GM18858 (cell line): ENCODE measurements around the gene GUK1.
"Not testable (repeated sequence)": the region's sequence is repeated elsewhere in the genome, so short reads cannot be mapped to it uniquely, and the experiment has no call there.

Experiments used
- ATAC-seq: cut with Tn5 transposase; IDR thresholded peaks from one replicate; pipeline ENCODE4 v1.9.1; 2021; ENCODE audit not compliant: unreplicated experiment

The GUK1 gene

GRCh38 chr1:228161866-228162265 is 21.8 kb downstream of the GUK1 start:
- no peak for ATAC-seq

GRCh38 chr1:228162286-228163006 is 22.4 kb downstream of the GUK1 start:
- ATAC-seq: no peak

DNA sequence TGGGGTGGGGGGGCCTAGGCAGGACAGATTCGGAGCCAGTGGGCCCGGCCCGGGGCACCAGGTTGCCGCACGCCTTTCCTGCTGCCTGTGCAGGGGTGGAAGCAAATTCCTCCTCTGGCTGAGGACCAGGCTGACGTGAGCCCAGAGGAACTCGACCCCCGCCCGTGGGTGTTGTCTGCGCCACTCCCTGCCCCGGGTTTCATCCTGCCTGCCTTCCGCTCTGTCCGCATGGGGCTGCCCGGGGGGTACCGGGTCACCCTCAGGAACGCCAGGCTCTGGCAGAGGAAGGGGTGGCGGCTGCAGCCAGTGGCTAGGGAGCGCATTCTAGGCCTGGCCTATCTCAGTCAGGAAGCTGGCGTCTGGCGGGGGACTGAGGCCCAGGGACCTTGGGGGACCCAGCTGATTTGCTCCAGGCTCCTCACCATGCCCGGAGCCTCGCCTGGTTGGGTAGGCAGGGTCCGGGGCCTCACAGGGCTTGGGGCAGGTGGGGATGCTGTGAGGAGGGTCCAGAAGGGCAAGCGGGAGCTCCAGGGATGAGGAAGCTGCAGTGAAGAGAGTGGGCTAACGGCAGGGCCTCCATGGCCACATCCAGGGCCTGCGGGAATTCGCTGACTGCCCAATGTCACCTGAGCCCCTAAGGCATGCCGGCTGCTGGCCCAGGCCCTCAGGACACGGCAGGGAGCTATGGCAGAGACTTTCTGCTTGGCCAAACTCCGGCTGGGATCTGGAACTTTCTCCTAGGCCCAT is 23.1 kb downstream of the GUK1 start:
- ATAC-seq: no peak

- no peak for ATAC-seq
These were observed 23.9 kb downstream of the GUK1 start for GRCh38 chr1:228163776-228164519.

GRCh38 chr1:228164561-228165371 is 24.7 kb downstream of the GUK1 start:
- ATAC-seq: peak; percentile 1

GRCh38 chr1:228165372-228166169 is 25.5 kb downstream of the GUK1 start, which contains the start of gene IBA57:
Gene IBA57 (plus strand): TSS chr1:228165804. CDS start chr1:228165817, 13 bp downstream.
- ATAC-seq: peak; percentile 79

DNA sequence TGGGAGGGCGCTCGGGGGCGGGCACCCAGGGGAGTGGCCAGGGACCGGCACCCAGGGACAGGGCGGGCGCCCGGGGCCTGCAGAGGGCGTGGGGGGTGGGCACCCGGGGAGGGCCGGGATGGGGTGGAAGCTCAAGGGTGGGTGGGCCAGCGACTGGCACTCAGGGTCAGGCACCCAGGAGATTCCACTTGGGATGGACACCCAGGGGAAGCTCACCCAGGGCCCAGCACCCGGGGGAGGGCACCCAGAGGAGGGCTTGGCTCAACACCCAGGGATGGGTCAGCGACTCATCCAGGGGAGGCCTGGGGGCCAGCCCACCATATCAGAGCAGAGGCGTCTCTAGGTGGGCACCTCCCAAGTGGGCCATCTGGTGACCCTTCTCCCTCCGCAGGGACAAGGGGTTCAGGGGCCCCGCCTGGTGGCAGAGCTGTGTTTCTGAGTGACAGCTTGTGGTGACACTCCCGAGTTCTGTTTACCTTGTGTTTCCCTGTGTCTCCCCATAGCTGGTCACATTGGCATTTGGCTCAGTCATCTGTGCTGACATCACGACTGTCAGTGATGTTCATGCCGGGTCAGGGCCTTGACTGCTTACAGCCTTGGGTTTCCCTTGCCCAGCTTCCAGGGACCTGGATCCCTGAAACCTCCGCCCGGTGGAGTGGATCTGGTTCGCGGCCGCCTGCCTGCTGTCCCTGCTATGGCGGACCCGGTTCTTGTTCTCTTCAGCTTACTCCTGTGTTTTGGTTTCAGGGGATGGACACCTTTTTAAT is 26.3 kb downstream of the GUK1 start:
- ATAC-seq: peak; percentile 20

- ATAC-seq: no peak
These were observed 28.6 kb downstream of the GUK1 start for GRCh38 chr1:228168563-228169270.

GRCh38 chr1:228169345-228169744 is 29.3 kb downstream of the GUK1 start:
- no peak for ATAC-seq

DNA sequence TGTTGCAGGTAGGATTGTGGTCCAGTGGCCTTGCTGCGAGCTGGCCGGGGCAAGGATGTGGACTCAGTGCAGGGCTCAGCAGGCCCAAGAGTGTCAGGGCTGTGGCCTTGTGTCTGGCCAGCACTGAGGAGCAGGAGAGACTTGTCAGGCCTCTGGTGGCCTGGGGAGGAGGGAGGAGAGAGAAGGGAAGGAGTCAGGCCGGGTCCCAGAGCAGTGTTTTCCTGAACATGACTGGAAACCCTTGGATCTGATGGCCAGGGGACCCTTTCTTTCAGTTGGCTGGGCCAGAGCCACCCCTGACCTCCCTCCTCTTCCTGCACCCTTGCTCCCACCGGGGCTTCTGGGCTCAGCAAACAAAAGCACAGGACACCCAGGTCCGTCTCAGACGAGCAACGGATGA is 30.6 kb downstream of the GUK1 start:
- ATAC-seq: no peak

DNA sequence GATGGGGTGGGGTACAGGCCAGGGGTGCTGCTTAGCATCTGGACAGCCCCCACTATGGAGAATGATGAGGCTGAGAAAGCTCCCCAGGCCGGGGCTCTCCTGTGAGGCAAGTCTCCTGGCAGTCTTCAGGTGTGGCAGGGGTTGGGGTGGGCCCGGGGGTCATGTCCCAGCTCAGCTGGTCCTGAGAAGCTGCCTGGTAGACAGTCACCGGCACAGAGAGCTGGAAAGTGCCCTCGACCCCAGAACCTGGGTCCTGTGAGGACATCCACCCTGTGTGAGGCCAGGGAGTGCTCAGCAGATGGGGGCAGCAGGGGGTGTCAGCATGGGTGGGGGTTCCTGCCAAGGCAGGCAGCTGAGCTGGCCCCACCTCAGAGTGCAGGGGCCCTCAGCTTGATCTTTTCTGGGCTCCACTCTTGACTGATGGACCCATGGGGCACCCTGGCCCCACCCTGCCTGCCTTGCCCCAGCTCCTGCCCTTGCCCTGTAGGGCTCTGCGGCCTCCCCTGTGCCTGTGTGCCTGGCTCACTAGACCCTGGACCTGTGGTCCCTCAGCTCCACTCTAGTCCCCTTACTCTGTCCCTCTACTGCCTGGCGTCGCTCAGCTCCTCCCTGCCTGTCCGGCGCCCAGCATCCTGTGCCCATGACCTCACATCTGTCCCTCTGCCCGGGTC is 31.3 kb downstream of the GUK1 start:
- ATAC-seq: no peak

GRCh38 chr1:228172591-228173527 is 32.8 kb downstream of the GUK1 start:
- no peak for ATAC-seq

GRCh38 chr1:228173528-228174481 is 33.7 kb downstream of the GUK1 start:
- not testable (repeated sequence) for ATAC-seq

- ATAC-seq: no peak
These were observed 34.6 kb downstream of the GUK1 start for GRCh38 chr1:228174482-228175315.
